NCI-H82 treated with DMSO at 0.1 percent for 48 hours (cell line): Measurements from ENCODE around the gene PAWR.

Experiments
- DNase-seq: peaks from one replicate; lab custom pipeline; 2025; ENCODE audit not compliant: unreplicated experiment; lab: John Stamatoyannopoulos, UW

Gene PAWR, protein sequence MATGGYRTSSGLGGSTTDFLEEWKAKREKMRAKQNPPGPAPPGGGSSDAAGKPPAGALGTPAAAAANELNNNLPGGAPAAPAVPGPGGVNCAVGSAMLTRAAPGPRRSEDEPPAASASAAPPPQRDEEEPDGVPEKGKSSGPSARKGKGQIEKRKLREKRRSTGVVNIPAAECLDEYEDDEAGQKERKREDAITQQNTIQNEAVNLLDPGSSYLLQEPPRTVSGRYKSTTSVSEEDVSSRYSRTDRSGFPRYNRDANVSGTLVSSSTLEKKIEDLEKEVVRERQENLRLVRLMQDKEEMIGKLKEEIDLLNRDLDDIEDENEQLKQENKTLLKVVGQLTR

DNA sequence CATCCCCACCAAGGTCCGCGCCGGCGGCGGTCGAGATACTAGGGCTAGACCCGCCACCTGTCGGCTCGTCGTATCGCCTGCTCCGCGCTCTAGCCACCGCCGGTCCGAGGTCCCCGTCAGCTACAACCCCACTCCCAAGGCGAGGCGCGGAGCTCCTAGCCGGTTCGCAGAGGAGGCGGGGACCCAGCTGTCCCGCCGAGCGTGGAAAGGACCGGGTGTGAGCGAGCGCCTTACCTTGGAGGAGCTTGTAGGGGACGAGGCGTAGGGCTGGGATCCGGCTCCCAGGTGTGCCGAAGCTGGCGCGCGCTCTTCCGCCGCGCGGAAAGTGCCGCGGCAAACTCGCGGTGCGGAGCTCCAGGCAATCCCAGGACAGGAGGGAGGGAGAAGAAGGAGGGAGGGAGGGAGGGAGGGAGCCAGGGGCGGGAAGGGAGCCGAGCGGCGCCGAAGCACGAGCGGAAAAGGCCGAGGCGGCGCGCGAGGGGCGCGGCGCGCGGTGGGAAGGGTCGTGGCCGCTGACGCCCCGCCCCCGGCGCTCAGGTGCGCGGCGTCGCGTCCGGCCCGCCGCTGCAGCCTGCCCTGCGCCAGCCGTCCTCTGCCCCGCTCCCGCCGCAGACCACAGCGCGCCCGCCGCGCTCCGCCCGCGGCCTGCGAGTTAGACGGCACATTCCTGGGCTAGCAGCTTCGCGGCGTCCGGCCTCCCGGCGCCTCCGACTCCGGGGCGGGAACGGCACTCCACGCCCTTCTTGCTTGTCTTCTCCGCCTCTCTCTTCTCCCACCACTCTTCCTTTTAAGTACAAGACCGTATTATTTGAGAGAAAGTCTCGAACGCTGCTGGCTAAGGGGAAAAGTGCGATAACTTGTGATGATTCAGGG lies at the start of gene PAWR:
TSS of gene PAWR (minus strand) at position 327 of the 873 bp plus-strand sequence. CDS start 720 bp downstream, outside the sequence.
- peak; percentile 63 for DNase-seq

DNA sequence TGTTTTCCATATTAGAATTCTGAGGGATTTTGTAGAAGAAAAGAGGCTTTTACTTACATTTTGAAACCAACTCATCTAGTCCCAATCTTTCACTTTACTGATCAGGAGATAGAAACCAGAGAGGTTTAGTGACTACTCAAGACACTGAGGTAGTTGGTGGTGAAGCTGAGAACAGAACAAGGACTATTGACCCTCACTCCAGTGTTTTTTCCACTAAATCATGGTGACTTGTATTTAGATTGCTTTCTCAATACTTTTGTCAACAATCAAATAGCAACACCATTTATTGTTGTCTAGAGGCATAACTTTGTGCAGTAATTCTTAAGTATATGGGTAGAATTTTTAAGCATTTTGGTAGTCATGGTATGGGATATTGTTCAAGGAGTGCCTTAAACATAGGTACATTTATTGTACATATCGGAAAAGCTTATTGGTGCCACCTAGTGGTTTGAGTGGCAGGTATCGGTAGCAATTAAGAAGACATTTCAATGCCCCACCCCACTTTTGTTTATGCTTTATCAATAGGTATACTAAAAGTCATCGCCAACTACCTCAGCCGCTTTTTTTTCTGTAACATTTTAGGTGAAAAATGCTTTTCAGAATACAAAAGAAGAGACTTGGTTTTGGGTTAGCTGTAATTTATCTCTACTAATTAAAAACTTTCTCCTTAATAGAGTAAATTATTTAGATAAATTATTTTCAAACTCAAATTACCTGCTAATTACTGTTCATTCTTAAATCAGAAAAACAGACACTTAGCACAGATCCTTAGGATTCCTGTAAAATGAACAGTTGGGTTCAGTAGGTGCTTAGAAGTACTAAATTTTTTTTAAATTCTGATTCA lies 47.3 kb upstream of the PAWR start:
- peak; percentile 58 for DNase-seq

DNA sequence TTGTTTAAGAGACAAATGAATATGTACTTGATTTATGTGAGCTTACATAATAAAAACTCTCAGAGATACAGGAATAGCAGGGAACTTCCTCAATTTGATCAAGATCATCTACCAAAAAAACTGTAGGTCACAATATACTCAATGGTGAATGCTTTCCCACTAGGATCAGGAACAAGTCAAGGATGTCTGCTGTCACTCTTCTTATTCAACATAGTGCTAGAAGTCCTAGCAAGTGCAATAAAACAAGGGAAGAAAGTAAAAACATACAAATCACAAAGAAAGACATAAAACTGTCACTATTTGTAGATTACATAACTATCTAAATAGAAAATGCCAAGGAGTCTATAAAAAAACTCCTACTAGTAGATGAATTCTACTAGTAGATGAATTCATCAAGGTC lies 41.9 kb upstream of the PAWR start:
- DNase-seq: no peak

DNA sequence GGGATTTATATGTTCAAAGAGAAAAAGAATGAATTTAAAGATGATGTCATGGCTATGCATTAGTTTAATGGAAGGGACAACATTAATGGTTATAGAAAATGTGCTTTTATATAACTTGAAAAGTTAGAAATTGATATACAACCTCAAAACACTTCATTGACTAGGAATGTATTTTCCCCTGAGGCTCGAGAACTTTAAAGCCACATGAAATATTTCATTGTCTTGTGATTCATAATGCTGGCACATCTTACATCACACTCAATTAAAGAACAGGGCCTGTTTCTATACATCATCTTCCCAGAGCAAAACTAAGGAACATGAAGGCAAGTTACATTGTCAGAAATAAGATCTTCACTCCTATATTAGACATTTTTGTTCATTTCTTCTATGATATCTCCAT lies 35.2 kb upstream of the PAWR start:
- no peak for DNase-seq

DNA sequence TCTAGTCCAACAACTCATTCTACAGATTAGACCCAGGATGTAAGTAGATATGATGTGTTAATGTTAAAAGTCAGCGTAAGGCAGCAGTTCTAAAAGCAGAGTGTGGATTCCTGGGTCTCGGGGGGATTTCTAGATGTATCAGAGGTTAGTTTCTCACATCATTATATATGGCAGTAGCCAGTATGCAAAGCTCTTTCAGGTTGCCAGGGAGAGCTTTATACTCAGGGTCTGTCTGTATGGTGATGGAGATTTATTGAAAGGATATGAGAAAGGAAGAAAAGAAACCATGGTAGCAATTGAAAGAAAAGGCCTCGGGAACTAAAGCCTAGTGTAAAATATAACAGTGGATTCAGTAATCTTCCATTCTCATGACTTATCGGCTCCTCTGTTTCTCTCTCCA lies 26.2 kb upstream of the PAWR start:
- DNase-seq: no peak

DNA sequence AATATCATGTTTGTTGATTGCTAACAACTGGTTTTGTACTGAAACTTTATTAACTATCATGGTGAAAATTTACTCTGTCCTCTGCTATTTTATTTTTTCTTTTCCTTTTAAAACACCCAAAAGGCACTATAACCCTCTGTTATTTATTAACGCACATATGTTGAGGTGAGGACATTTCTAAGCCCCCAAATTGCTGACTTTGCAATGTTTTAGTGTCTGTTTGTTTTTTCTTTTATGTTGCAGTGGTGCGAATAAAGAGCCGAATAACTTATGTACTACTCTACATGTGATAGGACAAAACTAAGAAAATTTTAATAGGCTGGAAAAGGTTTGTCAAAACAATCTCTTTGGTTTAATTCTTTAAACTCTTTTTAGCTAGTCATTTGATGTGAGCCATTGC lies 24.5 kb upstream of the PAWR start:
- no peak for DNase-seq

DNA sequence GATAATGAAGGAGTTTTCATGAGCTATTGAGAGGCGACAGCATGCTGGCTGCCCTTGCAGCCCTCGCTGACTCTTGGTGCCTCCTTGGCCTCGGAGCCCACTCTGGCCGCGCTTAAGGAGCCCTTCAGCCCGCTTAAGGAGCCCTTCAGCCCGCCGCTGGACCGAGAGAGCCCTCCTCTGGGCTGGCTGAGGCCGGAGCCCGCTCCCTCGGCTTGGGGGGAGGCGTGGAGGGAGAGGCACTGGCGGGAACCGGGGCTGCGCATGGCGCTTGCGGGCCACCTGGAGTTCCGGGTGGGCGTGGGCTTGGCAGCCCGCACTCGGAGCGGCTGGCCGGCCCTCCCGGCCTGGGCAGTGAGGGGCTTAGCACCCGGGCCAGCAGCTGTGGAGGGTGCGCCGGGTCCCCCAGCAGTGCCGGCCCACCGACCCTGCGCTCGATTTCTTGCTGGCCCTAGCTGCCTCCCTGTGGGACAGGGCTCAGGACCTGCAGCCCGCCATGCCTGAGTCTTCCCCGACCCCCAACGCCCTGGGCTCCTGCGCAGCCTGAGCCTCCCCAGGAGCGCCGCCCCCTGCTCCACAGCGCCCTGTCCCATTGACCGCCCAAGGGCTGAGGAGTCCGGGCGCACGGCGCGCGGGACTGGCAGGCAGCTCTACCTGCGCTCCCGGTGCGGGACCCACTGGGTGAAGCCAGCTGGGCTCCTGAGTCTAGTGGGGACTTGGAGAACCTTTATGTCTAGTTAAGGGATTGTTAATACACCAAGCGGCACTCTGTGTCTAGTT lies 20.1 kb upstream of the PAWR start:
- no peak for DNase-seq

DNA sequence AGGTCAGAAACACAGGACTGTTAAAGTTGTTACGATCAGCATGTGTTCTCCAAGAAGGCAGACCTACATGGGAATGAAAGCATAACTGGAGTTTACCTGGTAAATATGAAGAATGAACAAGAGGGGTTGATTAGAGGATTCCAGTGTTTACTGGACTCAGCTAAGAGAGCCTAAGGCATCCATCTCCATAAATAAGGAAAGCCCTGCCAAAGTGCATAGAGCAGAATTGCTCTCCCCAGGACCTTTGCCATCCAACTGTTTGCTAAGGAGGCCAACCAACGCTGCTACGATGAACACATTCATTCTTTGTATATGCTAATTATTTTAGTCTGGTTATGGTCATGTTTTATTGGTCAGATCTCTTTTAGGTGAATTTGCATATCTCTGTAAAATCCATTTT lies 17.1 kb upstream of the PAWR start:
- no peak for DNase-seq

DNA sequence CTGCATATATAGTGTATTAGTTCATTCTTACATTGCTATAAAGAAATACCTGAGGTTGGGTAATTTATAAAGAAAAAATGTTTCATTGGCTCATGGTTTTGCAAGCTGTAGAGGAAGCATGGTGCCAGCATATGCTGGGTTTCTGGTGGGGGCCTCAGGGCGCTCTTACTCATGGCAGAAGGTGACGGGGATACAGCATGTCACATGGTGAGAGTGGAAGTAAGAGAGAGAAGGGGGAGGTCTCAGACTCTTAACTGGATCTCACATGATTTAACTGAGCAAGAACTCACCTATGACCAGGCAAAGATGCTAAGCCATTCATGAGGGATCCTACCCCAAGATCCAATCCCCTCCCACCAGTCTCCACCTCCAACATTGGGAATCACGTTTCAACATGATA lies 15.9 kb upstream of the PAWR start:
- DNase-seq: no peak

DNA sequence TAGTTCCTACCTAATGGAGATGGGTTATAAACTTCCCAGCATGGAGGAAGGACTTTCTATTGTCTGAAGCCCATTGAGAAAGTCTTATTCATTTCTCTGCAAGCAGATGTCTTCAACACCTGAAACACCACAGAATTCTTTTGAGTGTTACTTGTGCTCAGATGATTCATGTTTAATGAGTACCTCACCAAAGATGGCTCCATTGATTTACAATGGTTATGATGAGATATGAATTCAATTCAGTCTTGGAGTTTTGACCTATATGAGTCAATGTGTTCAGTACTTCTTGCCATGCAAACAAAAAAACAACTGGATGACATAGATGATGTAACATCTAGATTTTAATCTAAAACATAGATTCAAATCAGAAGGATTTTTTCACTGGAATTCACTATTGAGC lies 15.4 kb upstream of the PAWR start:
- DNase-seq: no peak

DNA sequence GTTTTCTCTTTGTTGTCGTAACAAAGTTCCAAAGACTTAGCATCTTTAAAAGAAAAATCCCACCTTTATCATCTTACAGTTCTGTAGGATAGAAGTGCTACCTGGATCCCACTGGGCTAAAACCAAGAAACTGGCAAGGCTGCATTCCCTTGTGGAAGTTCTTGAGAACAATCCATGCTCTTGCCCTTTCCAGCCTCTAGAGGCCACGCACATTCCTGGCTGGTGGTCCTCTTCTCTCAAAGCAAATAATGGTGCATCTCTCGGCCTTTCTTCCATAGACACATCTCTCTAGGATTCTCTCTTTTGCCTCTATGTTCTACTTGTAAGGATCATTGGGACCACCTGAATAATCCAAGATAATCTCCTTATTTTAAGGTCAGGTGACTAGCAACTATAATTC lies 8.2 kb upstream of the PAWR start:
- DNase-seq: no peak

DNA sequence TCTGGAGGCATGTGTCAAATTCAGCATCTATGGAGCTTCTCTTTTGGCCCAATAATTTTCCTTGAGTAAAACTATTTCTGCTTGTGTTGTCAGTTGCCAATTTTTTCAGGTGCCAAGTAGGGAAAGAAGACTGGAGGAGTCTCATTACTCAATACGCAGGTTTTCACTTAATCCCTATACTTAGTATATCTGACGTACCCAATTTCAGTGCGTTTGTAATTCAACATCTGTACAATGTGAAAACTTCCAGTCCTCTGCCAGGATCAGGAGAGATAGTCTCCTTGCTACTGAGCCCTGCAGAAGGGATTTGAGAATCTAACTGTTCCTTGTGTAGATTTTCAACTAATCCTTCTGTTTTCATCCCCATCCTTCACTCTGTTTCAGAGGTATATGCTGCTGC lies 5.7 kb upstream of the PAWR start:
- DNase-seq: no peak

DNA sequence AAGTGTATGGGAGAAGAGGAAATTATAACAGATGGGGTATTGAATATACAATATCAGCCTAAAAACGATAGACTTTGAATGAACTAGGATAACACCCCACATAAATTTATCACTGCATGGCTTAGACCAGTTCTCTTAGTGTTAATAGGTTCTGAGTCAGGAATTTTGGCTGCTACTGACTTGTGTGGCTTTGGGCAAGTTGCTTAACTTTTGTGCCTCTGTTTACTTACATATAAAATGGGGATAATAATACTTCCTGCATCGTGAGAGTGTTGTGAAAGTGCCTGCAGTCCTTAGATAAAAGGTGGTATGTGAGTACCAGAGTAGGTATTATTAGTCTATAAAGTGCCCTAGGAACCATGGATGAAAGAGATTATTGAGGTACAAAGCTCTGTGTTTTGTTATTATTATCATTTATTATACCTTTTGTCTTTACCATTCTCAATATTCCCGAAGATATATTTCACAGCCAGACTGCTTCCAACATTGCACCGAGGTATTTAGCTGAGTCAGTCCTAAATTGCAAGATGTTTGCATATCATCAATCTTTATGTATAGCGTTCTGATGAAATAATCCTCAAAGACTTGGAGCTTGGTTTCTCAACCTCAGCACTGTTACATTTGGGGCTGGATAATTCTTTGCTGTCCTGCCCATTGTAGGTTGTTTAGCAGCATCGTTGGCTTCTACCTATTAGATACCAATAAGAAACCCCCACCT lies 2.3 kb upstream of the PAWR start:
- no peak for DNase-seq

DNA sequence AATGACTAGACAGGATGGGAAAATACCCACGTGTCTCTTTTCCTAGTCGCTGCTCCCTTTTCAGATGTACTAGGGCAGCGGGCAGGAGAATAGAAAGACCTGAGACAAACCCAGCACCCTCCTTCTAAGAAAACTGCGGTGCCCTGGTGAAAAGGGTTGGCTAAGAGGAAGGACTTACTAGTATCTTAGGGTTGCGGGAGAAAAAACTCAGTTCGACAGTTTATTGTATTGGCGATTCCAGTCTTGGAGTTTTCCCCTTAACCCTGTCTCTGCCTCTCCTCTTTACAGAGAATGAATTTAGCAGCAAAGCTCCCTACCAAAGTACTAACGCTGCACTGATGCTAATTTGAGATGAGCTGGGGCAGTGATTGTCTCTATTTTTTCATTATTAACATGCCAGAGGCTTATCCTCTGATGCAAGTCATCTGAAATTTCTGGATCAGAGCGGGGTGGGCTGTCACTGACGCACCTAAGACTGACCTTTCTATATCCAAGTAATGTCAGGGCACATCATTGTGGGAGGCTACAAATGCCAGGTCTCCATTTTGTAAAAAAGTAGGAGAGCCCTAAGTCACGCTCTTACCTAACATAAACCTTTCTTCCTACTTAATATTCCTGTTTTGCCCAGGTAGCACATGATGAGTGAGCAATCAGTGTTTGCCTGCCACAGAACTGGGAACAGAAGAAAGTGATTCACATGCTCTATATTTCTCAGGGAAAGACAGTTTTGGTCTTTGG lies 916 bp upstream of the PAWR start:
- DNase-seq: no peak

DNA sequence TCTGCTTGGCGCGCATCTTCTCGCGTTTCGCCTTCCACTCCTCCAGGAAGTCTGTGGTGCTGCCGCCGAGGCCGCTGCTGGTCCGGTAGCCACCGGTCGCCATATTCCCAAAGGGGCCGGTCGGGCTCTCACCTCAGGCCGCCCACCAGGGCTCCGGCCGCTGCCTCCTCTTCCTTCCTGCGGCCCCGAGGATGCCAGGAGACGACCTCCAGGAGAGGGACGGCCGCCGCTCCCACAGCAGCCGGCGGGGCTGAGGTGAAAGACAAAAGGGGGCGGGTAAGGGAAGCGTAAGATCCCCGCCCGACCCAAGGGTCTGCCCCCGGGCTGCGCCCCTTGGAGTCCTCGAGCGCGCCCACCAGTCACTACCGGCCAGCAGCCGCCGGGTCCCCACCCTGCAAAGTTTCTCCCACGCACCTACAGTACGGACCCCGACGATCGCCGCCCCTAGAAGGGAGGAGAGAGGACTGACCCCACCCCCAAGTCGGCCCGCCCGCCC lies 574 bp downstream of the PAWR start:
- DNase-seq: no peak

DNA sequence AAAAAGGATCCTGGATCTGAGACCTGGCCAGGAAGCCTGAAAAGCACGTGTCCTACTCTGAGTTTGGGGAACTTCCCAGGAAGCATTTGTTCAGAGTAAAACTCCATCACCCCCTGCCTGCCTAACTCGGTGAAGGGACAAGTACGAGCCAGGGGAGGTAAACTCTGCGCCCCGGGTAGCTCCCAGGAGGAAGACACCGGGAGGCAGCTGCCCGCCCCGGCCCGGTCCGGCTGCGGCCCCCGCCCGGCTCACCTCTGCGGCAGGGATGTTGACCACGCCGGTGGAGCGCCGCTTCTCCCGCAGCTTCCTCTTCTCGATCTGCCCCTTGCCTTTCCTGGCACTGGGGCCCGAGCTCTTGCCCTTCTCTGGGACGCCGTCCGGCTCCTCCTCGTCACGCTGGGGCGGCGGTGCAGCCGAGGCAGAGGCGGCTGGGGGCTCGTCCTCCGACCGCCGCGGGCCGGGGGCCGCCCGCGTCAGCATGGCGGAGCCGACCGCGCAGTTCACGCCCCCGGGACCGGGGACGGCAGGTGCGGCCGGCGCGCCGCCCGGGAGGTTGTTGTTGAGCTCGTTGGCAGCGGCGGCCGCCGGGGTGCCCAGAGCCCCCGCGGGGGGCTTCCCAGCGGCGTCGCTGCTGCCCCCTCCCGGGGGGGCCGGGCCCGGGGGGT lies 1.2 kb downstream of the PAWR start:
- no peak for DNase-seq

DNA sequence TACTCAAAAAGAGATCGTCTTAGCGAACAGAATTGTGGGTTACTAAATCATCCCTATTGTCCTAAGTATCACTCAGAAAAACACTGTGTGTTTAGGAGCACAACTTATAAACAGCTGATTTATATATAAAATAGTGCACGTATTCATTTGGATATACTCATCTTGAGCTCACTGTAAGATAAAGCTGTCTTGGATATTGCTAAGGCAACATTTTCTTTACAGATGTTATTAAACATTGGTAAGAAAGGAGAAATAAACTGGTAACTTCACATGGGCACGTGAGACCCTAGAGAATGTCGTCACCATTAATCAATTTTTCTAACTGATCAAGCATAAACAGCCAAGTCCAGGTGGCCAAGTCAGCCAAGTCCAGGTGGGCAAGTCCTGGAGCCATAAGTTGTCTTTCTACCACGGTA lies 1.7 kb downstream of the PAWR start:
- no peak for DNase-seq

DNA sequence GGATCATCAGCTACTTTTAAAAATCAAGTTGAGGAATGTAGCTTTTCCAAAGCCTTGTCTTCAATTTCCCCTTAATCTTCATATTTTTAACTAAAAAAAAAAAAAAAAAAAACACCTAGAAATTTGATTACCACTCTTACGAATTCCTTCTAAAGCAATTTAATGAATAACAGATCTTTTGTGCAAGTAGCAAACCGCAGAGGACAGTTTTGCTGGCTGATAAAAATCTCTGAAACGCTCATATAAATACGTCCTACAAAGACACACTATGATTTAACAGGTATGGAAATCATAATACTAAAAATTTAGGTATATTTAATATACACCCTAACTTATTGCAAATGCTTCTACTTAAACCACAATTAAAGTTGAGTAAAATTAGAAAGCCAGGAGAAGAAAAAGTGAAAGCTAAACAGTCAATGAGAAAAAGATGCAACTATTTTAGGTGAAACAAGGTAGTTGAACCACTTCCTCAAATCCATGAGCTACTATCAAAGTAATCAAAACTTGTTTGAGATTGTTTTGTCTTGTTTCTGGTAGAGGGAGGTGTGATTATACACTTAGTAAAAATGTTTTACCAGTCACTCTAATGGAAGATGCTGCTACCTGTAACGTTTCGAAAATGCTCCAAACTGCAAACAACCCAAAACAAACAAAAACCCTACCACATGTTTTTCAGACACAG lies 2.2 kb downstream of the PAWR start:
- no peak for DNase-seq
